GM12873 (cell line): ENCODE measurements around the gene SCAMP4.

Experiments used
- TF ChIP-seq, protein P1 (sequence below): IDR thresholded peaks from 2 replicates; pipeline ENCODE4 v1.5.1; 2012; ENCODE audit warnings: low read depth, mild to moderate bottlenecking, moderate library complexity, low read length, control low read depth; ENCODE audit not compliant: insufficient read depth; ENCODE audit errors: missing control alignments

SCAMP4 gene

DNA sequence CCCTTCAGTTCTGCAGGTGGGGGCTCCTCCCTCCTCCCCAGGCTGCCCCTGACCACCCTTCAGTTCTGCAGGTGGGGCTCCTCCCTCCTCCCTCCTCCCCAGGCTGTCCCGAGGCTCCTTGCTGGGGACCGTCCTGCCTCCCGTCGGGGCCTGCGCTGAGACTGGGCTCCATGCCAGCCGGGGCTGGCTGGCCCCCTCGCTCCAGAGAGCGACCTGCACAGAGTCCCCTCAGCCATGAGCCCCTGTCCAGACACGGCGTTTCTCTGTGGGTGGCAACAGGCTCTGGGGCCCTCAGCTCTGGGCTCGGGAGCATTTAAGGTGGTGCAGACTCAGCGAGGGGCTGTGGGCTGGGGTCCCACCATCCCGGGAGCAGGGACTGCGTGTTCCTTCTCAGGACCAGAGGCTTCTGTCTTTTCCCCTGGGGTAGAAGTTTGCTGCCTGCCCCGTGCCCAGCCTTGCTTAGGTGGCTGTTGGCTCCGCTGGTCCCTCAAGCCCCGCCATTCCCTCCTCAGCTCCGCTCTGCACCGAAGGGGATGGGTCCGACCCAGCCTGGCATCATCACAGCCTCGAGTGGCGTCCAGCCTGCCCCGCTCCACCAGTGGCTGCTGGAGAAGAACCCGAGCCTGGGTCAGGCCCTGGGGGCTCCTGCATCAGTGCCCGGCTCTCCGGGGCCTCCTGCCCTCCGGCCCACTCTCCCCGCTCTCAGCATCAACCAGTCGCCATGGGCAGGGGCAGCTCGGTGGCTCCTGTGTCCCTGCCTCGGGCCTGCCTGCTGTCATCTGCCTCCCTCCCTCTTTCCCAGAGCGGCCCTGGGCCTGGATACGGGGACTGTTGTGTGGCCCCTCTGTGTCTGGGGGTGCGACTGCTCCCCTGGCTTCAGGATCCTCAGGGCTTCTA lies 63.3 kb downstream of the SCAMP4 start:
- TF ChIP-seq, protein P1, sequence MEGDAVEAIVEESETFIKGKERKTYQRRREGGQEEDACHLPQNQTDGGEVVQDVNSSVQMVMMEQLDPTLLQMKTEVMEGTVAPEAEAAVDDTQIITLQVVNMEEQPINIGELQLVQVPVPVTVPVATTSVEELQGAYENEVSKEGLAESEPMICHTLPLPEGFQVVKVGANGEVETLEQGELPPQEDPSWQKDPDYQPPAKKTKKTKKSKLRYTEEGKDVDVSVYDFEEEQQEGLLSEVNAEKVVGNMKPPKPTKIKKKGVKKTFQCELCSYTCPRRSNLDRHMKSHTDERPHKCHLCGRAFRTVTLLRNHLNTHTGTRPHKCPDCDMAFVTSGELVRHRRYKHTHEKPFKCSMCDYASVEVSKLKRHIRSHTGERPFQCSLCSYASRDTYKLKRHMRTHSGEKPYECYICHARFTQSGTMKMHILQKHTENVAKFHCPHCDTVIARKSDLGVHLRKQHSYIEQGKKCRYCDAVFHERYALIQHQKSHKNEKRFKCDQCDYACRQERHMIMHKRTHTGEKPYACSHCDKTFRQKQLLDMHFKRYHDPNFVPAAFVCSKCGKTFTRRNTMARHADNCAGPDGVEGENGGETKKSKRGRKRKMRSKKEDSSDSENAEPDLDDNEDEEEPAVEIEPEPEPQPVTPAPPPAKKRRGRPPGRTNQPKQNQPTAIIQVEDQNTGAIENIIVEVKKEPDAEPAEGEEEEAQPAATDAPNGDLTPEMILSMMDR = no peak

DNA sequence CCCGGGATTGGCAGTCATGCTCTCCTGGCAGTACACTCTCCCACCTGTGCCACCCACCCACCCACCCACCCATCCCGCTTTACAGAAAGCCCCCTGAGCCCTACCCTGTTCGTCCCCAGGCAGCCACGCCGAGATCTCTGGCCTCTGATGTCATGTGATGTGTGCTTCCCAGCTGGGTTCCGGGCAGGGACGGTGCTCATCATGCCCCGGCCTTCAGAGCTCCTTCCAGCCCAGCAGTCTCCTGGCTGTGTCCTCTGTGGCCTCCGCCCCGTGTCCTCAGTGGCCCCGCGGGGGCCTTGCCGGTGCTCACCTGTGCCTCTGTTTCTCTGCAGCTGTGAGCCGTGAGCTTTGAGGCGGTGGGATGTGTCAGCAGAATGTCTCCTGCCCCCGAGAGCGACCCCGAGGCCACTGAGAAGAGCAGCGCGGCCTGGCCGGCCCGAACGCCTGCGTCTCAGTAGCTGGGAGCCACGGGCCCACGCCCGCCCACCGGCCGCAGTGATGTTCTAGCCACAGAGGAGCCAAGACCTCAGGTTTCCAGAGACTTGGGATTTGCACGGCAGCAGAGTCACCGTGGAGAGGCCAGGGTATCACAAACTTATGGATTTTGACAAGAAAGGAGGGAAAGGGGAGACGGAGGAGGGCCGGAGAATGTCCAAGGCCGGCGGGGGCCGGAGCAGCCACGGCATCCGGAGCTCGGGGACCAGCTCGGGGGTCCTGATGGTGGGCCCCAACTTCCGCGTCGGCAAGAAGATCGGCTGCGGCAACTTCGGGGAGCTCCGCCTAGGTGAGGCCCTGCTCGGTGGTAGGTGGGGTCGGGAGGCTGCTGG lies 64.2 kb downstream of the SCAMP4 start:
- TF ChIP-seq, protein P1 = no peak

DNA sequence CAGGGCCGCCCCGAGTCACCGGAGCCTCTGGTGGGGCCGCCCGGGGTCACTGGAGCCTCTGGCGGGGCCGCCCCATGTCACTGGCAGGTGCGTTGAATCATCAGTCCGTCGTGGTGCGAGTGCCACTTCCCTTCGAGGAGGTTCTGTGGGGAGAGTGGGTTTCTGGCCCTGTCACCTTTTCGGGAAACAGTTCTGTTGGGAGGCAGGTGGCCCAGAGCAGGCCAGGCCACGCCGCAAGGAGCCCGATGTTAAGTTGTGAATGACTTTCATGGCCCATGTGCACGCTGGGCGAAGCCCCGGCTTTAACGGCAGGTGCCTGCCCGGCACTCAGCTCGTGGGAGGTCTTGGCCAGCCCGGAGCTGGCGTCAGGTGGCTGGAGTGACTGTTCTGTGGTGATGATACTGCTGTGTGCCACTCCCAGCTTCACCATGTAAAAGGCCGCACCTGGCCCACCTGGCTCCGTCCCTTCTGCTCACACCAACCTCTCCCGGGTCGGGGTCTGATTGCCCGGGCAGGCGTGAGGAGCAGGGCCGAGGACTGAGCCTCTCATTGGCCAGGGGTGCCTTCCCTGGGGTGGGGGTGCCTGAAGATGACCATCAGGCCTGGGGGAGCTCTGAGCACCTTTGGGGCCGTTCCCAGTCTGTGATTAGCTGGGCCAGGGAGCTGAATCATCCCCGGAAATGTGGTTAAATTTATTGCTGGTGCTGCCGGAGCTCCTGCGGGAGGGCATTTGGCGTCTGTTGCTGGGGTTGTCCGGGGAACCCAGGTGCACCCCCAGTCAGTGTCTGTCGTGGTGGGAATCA lies 65.0 kb downstream of the SCAMP4 start:
- TF ChIP-seq, protein P1 = no peak

DNA sequence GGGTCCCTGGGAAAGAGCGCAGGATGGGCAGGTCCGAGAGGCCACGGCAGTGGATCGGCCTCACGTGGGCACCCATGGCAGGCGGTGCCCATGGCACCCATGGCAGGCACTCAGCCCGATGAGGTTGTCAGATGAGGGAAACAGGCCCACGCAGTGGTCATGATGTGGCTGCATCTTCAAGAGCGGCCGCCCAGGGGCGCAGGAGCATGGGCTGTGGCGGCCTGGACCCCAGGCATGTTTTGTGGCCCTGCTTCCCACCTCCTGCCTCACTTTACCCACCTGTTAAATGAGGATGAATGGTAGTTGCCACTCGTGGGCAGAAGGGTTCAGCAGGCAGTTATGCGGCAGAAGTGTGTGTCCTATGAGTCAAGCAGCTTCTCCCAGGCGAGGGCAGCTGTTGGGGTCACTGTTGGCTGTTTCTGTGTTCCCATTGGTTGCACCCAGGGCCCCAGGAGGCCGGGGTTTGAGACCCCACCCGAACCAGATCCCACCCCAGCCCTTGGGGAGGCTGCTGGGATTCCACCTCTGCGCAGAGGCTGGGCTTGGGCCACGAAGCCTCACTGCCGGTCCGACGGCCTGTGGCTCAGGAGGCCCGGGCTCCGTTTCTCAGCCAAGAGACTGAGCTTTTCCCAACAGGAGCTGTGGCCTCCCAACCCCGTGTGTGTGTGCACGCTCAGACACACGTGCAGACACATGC lies 65.8 kb downstream of the SCAMP4 start:
- TF ChIP-seq, protein P1 = no peak

DNA sequence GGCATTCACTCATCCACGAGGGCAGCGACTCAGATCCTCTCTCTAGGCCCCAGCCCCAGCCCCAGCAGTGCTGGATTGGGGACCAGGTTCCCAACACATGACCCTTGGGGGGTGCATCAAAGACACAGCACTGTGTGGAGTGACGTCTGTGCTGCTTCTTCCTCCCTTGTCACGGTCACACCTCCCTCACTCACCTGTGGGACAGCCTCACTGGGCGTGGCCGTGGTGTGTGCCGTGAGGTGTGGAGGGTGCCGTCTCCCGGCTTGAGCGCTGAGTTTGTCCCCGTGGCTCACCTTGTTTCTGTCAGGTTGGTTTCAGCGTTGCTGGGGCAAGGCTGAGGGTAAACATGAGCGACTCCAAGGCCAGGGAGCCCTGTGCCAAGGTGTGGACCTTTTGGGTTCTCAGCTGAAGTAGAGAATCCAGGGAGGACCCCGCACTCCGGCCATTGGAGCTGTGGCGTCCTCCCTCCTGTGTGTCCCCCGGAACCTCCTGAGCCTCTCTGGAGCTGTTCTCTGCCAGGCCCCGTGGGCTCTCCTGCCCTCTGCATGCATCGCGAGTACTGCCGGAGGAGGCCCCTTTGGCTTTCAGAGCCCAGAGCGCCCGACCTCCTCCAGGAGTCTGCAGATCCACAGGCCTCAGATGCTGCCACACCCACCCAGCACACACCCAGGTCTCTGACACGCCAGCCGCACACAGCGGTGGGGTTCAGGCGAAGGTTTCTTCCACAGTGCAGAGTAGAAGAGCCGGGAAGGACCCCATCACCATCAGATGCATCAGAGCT lies 69.4 kb downstream of the SCAMP4 start:
- TF ChIP-seq, protein P1 = no peak

DNA sequence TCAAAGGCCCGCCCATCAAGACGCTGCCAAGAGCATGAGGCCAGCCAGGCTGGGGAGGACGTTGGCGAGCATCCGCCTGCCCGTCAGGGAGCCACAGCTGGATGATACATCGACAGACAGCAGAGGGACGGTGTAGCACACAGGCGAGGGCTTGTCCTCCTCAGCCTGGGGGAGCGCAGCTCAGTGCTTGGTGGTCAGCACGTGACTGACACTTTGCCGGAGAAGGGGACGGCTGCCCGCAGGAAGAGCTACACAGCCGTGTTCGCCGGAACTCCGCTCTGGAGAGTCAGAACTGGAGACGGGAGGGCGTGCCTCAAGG lies 69.9 kb downstream of the SCAMP4 start:
- TF ChIP-seq, protein P1 = no peak
